Measurements from ENCODE around the gene PTGER4.

Gene PTGER4

GRCh38 chr5:40672425-40672824 lies 7.3 kb upstream of the PTGER4 start:
- DNase-seq: no peak

GRCh38 chr5:40674661-40675235 lies 5.0 kb upstream of the PTGER4 start:
- no peak for DNase-seq

- no peak for DNase-seq
Measured at GRCh38 chr5:40675396-40676133, 4.2 kb upstream of the PTGER4 start.

DNA sequence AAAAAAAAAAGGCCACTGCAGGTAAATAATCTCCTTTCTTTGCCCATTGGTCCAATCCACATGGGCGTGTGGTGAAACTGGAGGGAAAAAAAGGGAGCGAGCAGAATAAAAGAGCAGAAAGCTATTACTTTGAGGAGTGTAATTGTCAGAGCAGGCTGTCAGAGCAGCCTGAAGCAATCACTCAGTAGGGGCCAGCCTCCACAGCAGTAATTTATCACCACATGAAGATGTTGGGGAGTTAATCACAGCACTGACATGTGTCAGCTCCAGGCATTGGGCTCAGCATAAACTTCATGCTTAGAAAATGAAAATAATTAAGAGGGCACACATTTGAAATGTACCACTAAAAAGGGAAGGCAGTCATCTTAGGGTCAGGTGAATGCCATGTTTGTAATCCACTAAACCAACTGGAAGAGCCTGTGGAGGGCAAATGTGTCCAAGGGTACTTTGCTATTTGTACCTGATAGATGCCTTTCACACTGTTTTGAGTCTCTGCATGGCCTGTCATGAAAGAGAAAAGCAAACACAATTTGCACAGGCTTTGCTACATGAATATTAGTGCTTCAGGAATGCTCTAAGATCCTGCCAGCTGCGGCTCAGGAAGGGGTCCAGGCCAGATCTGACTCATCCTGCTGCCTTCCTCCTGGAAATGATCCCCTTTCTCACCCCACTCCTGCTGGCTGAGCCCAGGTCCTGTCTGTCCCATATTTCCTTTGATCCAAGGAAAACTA lies 2.9 kb upstream of the PTGER4 start:
- no peak for DNase-seq

GRCh38 chr5:40677456-40677855 lies 2.3 kb upstream of the PTGER4 start:
- DNase-seq: no peak

DNA sequence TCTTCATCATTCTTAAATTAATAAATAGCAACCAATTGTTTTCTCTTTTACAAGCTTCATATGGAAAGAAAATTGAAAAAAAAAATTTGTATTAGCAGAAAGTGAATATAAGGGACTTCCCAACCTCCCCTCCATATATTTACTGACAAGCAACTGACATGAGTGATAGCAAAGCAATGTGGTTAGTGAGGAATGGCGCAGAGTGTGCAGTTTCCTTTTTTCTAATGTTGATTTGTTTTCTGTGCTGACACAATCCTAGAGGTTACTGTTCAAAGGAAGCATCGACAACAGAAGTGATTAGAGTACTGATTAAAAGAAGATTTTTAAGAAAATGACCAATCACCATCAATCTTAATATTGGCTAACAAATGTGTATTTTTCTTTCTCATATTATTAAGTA lies 1.7 kb upstream of the PTGER4 start:
- no peak for DNase-seq

DNA sequence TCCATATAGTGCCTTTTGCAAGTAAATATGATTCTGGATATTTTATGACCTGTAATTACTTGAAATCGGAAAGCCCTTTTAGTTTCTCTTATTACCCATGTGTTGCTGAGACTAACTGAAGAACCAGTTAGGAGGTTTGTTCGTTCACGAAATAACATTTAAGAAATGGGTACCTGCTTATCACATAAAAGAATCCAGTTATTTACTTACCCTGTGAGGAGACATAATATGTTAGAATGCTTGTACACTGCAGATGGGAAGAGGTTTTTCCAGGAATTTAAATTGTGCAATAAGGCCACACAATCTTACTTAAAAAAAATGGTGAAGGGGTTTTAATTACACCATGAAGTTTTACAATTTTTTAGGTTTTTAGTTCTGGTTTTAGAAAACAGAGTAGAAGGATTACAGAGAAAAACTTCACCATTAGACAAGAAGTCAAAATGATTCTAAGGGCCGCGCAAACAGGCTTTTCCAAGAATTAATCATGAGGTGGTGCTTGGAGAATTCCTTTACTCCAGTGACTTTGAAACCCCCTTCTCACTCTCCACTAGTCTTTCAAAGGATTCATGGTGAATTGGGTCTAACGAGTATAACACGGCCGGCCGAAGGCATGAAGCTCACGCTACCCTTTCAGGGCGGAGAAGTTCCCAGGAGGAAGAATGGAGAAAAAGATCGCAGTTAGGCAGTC lies 1.1 kb upstream of the PTGER4 start:
- no peak for DNase-seq

GRCh38 chr5:40679148-40679912 lies 385 bp upstream of the PTGER4 start:
- DNase-seq: peak; percentile 94

GRCh38 chr5:40680741-40681362 lies 1.1 kb downstream of the PTGER4 start:
- peak; percentile 20 for DNase-seq

DNA sequence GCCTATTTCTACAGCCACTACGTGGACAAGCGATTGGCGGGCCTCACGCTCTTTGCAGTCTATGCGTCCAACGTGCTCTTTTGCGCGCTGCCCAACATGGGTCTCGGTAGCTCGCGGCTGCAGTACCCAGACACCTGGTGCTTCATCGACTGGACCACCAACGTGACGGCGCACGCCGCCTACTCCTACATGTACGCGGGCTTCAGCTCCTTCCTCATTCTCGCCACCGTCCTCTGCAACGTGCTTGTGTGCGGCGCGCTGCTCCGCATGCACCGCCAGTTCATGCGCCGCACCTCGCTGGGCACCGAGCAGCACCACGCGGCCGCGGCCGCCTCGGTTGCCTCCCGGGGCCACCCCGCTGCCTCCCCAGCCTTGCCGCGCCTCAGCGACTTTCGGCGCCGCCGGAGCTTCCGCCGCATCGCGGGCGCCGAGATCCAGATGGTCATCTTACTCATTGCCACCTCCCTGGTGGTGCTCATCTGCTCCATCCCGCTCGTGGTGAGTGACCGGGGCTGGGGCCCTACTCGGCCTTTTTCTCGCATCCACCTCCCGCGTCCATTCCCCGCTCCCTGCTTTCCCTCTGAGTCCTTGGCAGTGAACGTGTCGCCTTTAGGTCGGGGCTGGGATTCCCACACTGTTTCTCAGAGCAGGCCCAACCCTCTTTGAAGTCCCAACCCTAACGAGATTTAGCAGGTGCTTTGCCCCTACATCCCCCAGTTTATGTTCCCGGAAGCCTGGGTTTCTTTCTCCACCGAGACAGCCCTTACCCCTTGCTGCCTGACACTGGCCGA lies 1.8 kb downstream of the PTGER4 start:
- DNase-seq: peak; percentile 18

DNA sequence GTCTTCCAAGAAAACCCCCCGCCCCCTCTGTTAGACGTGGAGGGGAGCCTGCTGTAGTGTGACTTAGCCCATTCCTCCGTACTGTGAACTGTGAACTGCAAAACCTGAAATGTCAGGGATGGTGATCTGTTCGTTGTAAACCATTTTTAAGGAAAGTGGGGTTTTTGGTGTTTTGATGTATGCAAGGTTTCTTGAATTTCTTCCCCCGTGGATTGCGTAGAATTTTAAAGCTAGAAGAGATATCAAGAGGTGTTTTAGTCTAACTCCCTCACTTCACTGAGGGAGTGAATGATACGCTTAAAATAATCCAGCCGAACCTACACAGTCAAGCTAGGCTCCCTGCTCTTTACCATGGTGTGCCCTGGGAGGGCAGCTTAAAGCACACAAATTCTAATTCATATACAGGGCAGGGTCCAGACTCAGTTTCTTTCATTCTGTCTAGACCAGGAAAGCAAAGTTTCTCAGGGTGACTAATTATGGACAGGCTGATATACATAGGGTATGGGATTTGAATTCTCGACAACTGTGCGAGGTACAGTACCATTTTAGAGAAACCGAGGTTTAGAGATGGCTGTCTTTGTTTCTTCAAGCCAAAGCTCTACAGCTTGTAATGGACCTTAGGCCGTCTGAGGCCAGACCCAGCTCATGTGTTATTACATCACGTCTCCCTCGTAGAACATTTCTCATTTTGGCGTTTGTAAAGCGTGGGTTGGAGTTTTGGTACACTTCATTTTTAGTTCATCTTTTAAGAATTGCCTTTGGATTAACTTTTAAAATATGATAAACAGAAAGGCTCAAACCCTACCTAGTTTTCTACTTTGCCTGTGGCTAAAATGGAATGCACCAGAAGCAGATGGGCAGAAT lies 2.7 kb downstream of the PTGER4 start:
- no peak for DNase-seq

GRCh38 chr5:40683305-40683704 lies 3.6 kb downstream of the PTGER4 start:
- no peak for DNase-seq

GRCh38 chr5:40685193-40685592 lies 5.5 kb downstream of the PTGER4 start:
- no peak for DNase-seq

- no peak for DNase-seq
Measured at GRCh38 chr5:40685976-40686486, 6.3 kb downstream of the PTGER4 start.

DNA sequence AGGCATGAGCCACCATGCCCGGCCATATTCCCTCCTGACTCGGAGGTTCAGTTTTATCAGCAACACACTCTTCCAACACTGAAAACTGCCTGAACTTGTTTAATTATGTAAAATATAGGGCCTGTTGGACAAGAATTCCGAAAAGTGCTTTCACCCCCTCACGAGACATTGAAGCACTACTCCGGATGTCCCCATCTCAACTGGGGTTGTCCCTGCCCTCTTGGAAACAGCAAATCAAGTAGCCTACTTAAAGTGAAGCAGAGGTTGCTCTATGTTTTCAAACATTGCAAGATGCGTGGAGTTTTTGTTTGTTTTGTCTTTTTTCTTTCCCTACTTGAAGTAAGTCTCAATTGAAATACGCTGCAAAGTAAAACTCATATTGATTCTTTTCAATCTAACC lies 7.6 kb downstream of the PTGER4 start:
- DNase-seq: no peak

DNA sequence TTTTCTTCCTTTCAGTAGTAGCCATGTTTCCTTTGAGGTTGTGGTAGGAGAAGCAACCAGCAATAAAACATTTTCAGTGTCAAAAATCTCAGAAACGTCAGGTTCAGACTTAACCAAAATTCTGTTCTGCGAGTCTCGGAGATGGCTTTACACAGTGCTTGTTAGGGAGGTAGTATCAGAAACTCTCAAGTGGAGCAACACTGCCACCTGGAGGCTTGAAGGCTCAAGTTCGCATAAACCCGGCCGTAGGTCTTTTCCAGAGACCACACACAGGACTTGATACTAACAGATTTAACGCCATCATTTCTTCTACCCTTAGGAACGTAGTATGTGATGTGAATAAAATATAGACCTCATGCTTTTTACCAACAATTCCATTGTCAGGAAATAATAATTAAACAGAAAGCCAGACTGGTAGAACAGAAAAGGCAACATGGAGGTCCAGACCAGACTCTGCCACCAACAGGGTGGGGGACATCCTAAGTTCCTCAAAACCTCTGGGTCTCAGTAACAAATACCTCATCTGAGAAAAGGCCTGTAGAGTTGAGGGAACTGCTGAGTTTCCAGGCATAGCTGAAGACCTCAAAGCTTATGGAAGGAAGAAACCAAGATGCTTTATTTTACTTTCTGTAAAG lies 8.5 kb downstream of the PTGER4 start:
- DNase-seq: no peak

- DNase-seq: no peak
Measured at GRCh38 chr5:40688996-40689395, 9.3 kb downstream of the PTGER4 start.

DNA sequence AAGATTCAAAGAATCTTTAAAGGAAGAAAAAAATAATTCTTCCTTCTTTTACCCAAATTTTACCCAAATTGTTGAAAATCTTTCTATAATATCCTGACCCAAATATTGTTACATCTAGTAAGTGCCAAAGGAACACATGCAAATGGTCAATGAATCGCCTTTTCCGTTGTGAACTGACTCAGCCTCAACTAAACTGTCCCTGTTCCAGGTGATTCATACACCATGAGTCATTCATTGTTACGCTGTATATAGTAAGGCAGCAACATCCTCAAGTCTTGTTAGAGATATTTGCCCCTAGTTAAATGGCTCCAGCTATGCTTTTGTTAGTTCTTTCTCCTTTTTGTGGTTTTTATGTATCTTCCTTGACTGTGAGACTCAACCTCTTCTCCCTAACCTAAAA lies 9.7 kb downstream of the PTGER4 start:
- DNase-seq: no peak

- no peak for DNase-seq
Measured at GRCh38 chr5:40690267-40690666, 10.6 kb downstream of the PTGER4 start.

GRCh38 chr5:40691894-40692293 lies 12.2 kb downstream of the PTGER4 start:
- DNase-seq: no peak

Data from activated gamma-delta T cell (primary cell).